Renal pelvis (tissue), 4 donors: ENCODE measurements around the gene CCL8. TPM values are rescaled to one million over a fixed set of nuclear protein-coding genes. Genes with fewer than 3 reads are reported as not detected.

ENCODE experiments used
- DNase-seq: peaks from one replicate; pipeline ENCODE4 v3.0.0-alpha.2; 2013
- polyA plus RNA-seq, 3 donors: library from polyadenylated mRNA; unstranded; fragments of 120-200 nt; gene quantifications; one replicate each; pipeline ENCODE4 v1.2.1, GENCODE V29; 2013; ENCODE audit not compliant: insufficient read length in 3 of 3

CCL8 gene
- polyA plus RNA-seq, 3 donors, result 0.09 to 0.18 TPM; not detected in 1

DNA sequence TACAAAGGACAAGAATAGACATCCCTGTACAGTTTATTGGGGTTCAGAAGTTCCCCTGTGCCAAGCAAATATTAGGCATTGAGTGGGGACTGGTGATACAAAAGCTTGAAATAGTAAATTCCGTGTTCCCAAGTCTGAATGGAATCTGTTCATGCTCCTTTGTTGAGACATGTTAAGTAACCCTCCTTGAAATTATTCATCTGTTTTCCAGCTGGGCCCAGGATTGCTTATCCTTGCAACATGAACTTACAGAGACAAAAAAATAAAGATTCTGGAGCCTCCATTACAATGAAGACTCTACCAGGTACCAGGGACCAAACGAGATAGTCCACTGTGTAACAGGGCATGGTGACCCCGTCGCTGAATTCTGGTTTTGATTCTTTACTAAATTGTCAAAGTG, 6.1 kb upstream of the CCL8 start:
- DNase-seq, result peak; percentile 44

- no peak for DNase-seq
These were observed 5.0 kb upstream of the CCL8 start for GRCh38 chr17:34314279-34314678.

- no peak for DNase-seq
These were observed 761 bp upstream of the CCL8 start for GRCh38 chr17:34318474-34318873.

DNA sequence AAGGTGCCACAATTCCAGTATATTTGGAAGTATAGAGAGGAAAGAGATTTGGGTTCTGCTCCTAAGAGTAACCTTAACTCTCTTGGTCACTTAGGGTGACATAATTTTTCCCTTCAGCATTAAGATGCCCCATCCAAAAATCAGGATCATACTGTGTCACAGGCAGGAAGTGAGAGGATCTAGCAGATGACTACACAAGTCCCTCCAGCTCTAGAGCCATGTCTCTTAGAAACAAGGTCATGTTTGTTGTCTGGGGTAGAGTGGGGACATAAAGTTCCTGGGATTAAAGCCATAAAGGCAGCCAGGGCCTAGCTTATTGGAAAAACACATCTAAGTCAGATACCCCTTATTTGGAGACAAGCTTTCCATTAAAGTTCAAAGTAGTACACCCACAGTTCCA, 2.7 kb downstream of the CCL8 start:
- DNase-seq, result no peak

DNA sequence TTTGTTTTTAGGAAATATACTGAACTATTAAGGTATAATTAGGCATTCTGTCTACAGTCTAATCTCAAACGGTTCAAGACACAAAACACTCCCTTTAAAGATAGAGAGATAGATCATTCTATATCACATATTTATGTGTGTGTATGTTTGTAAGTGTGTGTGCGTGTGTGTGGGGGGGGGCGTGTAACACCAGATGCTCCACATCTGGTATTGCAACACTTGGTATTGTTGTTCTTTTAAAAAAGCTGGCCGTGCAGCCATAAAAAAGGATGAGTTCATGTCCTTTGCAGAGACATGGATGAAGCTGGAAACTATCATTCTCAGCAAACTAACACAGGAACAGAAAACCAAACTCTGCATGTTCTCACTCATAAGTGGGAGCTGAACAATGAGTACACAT, 8.3 kb downstream of the CCL8 start:
- peak; percentile 47 for DNase-seq

DNA sequence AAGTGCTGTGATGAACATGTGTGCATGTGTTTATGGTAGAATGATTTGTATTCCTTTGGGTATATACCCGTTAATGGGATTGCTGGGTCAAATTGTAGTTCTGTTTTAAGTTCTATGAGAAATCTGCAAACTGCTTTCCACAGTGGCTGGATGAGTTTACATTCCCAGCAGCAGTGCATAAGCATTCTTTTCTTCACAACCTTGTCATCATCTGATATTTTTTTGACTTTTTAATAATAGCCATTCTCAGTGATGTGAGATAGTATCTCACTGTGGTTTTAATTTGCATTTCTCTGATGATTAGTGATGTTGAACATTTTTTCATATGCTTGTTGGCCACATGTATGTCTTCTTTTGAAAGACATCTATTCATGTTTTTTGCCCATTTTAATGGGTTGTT, 18.5 kb downstream of the CCL8 start:
- DNase-seq, result no peak

- no peak for DNase-seq
These were observed 20.0 kb downstream of the CCL8 start for GRCh38 chr17:34339138-34339770.

GRCh38 chr17:34341916-34342315, 22.7 kb downstream of the CCL8 start:
- DNase-seq, result no peak

GRCh38 chr17:34347063-34347462, 27.8 kb downstream of the CCL8 start:
- no peak for DNase-seq

GRCh38 chr17:34349751-34350150, 30.5 kb downstream of the CCL8 start:
- DNase-seq, result no peak

- no peak for DNase-seq
These were observed 31.9 kb downstream of the CCL8 start for GRCh38 chr17:34351096-34351495.

DNA sequence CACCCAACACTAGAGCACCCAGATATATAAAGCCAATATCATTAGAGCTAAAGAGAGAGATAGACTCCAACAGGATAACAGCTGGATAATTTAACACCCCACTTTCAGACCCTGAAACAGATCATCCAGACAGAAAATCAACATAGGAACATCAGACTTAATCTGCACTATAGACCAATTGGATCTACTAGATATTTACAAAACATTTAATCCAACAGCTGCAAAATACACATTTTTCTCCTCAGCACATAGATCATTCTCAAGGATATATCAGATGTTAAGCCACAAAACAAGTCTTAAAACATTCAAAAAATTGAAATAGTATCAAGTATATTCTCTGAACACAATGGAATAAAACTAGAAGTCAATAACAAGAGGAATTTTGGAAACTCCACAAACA, 33.0 kb downstream of the CCL8 start:
- DNase-seq, result no peak

DNA sequence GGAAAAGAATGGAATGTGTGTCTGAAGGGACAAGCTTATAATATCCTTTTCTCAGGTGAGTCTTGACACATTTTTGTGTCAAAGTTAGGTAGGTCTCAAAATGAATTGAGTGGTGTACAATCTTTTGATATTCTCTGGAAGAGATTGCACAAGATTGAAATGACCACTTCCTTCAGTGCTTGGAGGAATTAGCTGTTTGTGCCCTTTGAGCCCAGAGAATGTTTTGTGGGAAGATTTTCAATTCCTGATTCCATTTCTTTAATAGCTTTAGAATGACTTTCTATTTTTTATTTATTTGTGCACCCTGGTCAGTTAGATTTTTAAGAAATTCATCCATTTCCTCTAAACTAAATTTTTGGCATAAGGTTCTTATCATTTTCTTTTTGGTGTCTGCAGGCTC, 35.4 kb downstream of the CCL8 start:
- no peak for DNase-seq

DNA sequence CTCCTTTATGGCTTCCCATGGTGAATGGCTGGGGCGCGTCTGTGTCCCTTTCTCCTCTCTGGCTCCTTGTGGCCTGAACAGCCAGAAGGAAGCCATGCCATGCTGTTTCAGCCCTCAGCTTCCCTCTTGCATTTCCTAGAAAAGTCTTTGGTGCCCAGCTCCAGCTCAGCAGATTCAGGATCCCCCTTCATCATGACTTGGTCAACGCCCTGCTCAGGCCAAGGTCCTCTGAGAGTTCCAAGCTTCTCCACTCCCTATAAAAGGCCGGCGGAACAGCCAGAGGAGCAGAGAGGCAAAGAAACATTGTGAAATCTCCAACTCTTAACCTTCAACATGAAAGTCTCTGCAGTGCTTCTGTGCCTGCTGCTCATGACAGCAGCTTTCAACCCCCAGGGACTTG, 37.0 kb downstream of the CCL8 start, which contains the start of gene CCL13:
TSS of gene CCL13 (plus strand) at position 287 of the 400 bp plus-strand sequence. CDS start at position 334, 47 bp downstream.
- no peak for DNase-seq

- DNase-seq, result no peak
These were observed 38.2 kb downstream of the CCL8 start for GRCh38 chr17:34357398-34357797.

DNA sequence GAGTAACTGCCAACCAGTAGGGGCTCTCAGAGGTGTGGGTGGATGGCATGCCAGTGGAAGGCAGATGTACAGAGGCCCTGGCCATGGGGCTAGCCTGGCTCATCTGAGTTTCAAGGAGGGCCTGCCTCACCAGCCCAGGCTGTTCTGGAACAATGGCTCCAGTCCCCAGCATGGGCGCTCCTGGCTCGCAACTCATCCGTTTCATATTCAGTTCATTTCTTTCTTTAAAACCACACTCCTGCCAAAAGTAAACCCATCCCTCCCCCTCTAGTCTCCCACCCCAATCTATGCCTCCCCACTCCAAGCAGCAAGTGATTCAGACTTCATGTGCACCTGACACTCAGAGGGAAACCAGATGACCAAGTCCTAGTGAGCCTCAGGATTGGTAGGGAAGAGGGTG, 39.4 kb downstream of the CCL8 start:
- DNase-seq, result no peak

DNA sequence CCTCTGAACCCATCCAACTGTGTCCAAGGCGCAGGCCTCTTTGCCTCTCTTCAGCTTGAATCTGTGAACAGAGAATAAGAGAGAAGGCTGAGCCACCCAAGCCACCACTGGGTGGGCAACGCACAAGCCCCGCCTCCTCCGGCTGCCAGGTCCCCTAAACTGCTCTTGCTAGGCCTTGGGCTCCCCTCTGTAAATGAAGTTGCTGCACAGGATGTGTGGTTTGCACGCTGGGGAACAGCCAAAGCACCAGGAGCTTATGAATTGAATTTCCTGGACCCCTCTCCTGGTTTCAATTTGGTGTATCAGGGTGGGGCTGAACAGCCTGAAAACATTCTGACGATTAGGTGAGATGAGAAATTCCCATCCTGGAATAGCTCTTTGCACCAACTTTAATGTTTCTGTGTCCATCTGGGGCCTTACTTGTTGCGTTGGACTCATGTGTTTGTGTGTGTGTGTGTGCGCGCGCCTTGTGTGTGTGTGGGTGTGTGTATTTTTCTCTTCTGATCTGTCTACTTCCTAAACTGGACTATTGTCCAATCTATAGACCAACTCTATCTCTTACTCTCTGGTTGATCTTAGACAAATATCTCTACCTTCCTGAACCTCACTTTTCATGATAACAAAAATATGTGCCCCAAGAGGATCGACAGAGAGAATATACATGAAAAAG, 41.5 kb downstream of the CCL8 start:
- no peak for DNase-seq

DNA sequence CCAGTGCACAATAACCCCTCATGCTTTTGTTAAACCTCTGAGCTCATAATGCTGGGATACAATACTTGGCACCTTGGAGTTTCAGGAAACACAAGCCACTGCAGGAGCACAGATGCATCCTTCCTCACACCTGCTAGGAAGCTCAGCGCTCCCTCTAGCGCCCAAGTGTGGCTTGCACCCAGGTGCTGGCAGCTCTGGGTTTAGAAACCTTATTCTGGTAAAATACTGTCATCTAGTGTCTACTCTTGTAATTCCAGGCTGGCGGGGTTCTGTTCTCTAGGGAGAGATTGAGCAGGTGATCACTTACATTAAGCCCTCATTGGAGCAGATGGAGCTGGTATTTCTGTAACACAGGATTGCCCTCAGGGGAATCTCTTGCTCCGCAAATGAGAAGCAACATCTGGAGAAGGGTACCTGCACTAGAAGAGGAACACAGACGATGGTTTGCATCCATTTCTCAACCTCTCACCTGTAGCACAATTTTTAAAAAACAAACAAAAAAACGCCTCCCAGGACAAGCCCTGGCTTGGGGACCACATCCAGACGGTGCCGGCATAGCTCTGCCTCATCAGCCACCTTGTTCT, 42.3 kb downstream of the CCL8 start:
- DNase-seq, result peak; percentile 84

- DNase-seq, result no peak
These were observed 44.0 kb downstream of the CCL8 start, which contains the start of gene CCL1 for GRCh38 chr17:34363183-34363661. CCL1 (minus strand) TSS chr17:34363233; CDS start chr17:34363161, 72 bp downstream.

GRCh38 chr17:34364751-34365150, 45.5 kb downstream of the CCL8 start:
- no peak for DNase-seq

GRCh38 chr17:34365340-34365739, 46.1 kb downstream of the CCL8 start:
- DNase-seq, result no peak

DNA sequence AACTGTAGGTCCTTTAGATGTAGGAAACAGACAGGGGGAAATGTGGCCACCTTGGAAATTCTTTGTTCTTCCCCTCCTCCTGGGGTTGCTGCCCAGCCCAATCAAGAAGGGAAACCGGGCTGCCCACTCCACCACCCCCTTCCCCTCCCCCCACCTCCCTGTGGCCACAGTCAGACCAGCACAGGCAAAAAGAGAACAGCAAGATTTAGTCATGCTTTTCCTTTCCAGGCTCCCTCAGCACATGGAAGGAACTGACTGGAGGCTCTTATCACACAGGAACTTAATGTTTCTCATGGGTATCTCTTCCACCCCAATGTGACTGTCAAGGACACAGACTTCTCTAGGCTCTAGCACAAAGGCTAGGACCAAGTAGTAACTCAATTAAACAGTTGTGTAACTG, 46.8 kb downstream of the CCL8 start:
- DNase-seq, result no peak

GRCh38 chr17:34366529-34367107, 47.4 kb downstream of the CCL8 start:
- no peak for DNase-seq
